ENCODE results near the gene CCDC106. TPM values are rescaled to one million over a fixed set of nuclear protein-coding genes. Genes with fewer than 3 reads are reported as not detected.

Gene CCDC106
- total RNA-seq, 1 donor from 2014 or later: 14.0 TPM

GRCh38 chr19:55673889-55674288, 25.9 kb downstream of the CCDC106 start:
- ChIA-PET POLR2A (interaction anchor here (1.0 to 1.1 kb wide), 4 partner anchors 18 to 42 kb away, joined by 3 to 6 read pairs (median 4); partner anchors contain the start of gene U2AF2), CTCF (no interaction called here)
- no peak for TF ChIP-seq CTCF (IDR thresholded peaks at IDR 0.05)
- ATAC-seq (ENCODE audit: low read depth) (no peak), DNase-seq (no peak)
- no peaks in the 10 kb centered on the region for H3K9me3 Mint-ChIP-seq
- peaks cover 72% of the 10 kb centered on the region for H3K36me3 Mint-ChIP-seq (ENCODE audit: low read depth)
- H3K27me3 Mint-ChIP-seq: no peaks in the 10 kb centered on the region
- peak overlapping the region; percentile 39 for H3K27ac Mint-ChIP-seq
- intact Hi-C loops (cut with micrococcal nuclease): loop anchor here (2.0 kb wide), 3 partner anchors 39 to 447 kb away; partner anchors contain the start of genes ZNF579 and ZNF787
- H3K4me3 Mint-ChIP-seq: peak overlapping the region; percentile 13
- H3K4me1 Mint-ChIP-seq: peaks cover 58% of the 10 kb centered on the region

- H3K36me3 Mint-ChIP-seq (ENCODE audit: low read depth): peaks cover 72% of the 10 kb centered on the region
- H3K27me3 Mint-ChIP-seq: no peaks in the 10 kb centered on the region
- ChIA-PET CTCF (no interaction called here), POLR2A (interaction anchor here (1.1 kb wide), 2 partner anchors 18 to 20 kb away, joined by 3 to 6 read pairs; partner anchors contain the start of gene U2AF2)
- H3K9me3 Mint-ChIP-seq: no peaks in the 10 kb centered on the region
- H3K4me1 Mint-ChIP-seq: peaks cover 63% of the 10 kb centered on the region
- H3K27ac Mint-ChIP-seq: peak overlapping the region; percentile 74
- intact Hi-C loops (cut with micrococcal nuclease): loop anchor here (2.0 kb wide), 3 partner anchors 40 to 446 kb away; partner anchors contain the start of genes ZNF579 and ZNF787
- DNase-seq (no peak), ATAC-seq (ENCODE audit: low read depth) (no peak)
- TF ChIP-seq CTCF (IDR thresholded peaks at IDR 0.05): no peak
- H3K4me3 Mint-ChIP-seq: peak overlapping the region; percentile 50
Measured at GRCh38 chr19:55674459-55674840, 26.4 kb downstream of the CCDC106 start.

- DNase-seq (peak; percentile 93), ATAC-seq (ENCODE audit: low read depth) (peak; percentile 65)
- ChIA-PET POLR2A (interaction anchor here (1.1 to 2.1 kb wide), 3 partner anchors 19 to 21 kb away, joined by 3 to 10 read pairs (median 6); partner anchors contain the start of gene U2AF2), CTCF (no interaction called here)
- no peaks in the 10 kb centered on the region for H3K27me3 Mint-ChIP-seq
- intact Hi-C loops (cut with micrococcal nuclease): loop anchor here (1.0 to 2.0 kb wide), 5 partner anchors 20 to 446 kb away; partner anchors contain the start of genes U2AF2, ZNF579 and ZNF787
- peaks cover 69% of the 10 kb centered on the region for H3K4me1 Mint-ChIP-seq
- peak within 1 kb of the TSS; percentile 83 for H3K27ac Mint-ChIP-seq
- no peak for TF ChIP-seq CTCF (IDR thresholded peaks at IDR 0.05)
- peaks cover 72% of the 10 kb centered on the region for H3K36me3 Mint-ChIP-seq (ENCODE audit: low read depth)
- H3K4me3 Mint-ChIP-seq: peak within 1 kb of the TSS; percentile 89
- no peaks in the 10 kb centered on the region for H3K9me3 Mint-ChIP-seq
Measured at GRCh38 chr19:55674841-55675660, 27.0 kb downstream of the CCDC106 start, which contains the start of gene EPN1. Gene EPN1 (plus strand): TSS chr19:55675226. CDS start chr19:55678628, 3,402 bp downstream.

GRCh38 chr19:55675661-55676354, 27.8 kb downstream of the CCDC106 start:
- Mint-ChIP-seq H3K4me1 (peaks cover 74% of the 10 kb centered on the region), H3K36me3 (ENCODE audit: low read depth) (peaks cover 73% of the 10 kb centered on the region)
- POLR2A ChIA-PET: interaction anchor here (1.0 to 2.1 kb wide), 2 partner anchors 18 to 22 kb away, joined by 4 to 10 read pairs; no protein-coding TSS in a partner anchor

More at GRCh38 chr19:55675661-55676354, 27.8 kb downstream of the CCDC106 start:
- Mint-ChIP-seq H3K9me3 (no peaks in the 10 kb centered on the region), H3K4me3 (peak overlapping the region; percentile 89), H3K27me3 (no peaks in the 10 kb centered on the region), H3K27ac (peak overlapping the region; percentile 83)
- intact Hi-C loops (cut with micrococcal nuclease): loop anchor here (1.0 to 2.0 kb wide), 5 partner anchors 21 to 445 kb away; partner anchors contain the start of genes U2AF2, ZNF579 and ZNF787
- ATAC-seq (ENCODE audit: low read depth) (no peak), DNase-seq (no peak)
- CTCF ChIA-PET: no interaction called here
- TF ChIP-seq CTCF (IDR thresholded peaks at IDR 0.05): no peak
